B cell (primary cell): ENCODE results near the gene SIM1. TPM values are rescaled to one million over a fixed set of nuclear protein-coding genes. Genes with fewer than 3 reads are reported as not detected.

Experiments
- ATAC-seq: fragments of 200-7000 bp; cut with Tn5 transposase; one replicate; pipeline ENCODE4 v1.10.0; 2021; ENCODE audit warnings: low read depth, mild to moderate bottlenecking, moderate number of reproducible peaks, moderate library complexity
- CTCF ChIA-PET: fragments of 350-600 bp; sonication (Branson Sonifier 250); formaldehyde crosslinking; loops from one replicate; lab custom pipeline; 2021; ENCODE audit warnings: antibody characterized with exemption, inconsistent platforms; lab: Charles Lee
- POLR2A ChIA-PET: fragments of 350-600 bp; sonication (Branson Sonifier 250); formaldehyde crosslinking; loops from one replicate; lab custom pipeline; 2021; ENCODE audit warnings: antibody characterized with exemption; lab: Charles Lee
- DNase-seq: peaks from one replicate; pipeline ENCODE4 v3.0.0; 2013
- H2AFZ ChIP-seq: 2 replicates; pipeline ENCODE4 v1.6.1; 2012; ENCODE audit warnings: mild to moderate bottlenecking, low read depth, low read length; ENCODE audit not compliant: insufficient read depth, poor library complexity, severe bottlenecking
- H3K27ac ChIP-seq, 2 donors: 1 replicate in 1 of 2; 2 replicates in 1 of 2; pipeline ENCODE4 v1.5.1; 2012 to 2013; ENCODE audit warnings: low read length in 2 of 2, mild to moderate bottlenecking in 2 of 2, moderate library complexity in 1 of 2
- H3K27me3 ChIP-seq, 4 experiments: fragments of 200-600 bp in 1 of 4; sonication (generic) in 1 of 4; replicated peaks in 1 of 4; 1 replicate in 2 of 4; 2 replicates in 2 of 4; pipeline versions ENCODE4 v1.6.1 to v1.7.0; 2013 to 2016; ENCODE audit warnings: low read length in 3 of 4, mild to moderate bottlenecking in 2 of 4, mixed read lengths in 1 of 4, moderate library complexity in 1 of 4; ENCODE audit not compliant: insufficient read depth in 4 of 4, control insufficient read depth in 3 of 4; ENCODE audit errors: control extremely low read depth in 1 of 4
- H3K36me3 ChIP-seq, 2 experiments: replicated peaks in 1 of 2; 1 replicate in 1 of 2; 2 replicates in 1 of 2; pipeline versions ENCODE4 v1.6.1 to v1.7.1; 2013; ENCODE audit warnings: low read length in 1 of 2; ENCODE audit not compliant: insufficient read depth in 2 of 2, control insufficient read depth in 1 of 2; ENCODE audit errors: control extremely low read depth in 1 of 2, extremely low read depth in 1 of 2
- H3K4me1 ChIP-seq, 2 donors: fragments of 200-600 bp in 1 of 2; sonication (generic) in 1 of 2; 1 replicate in 1 of 2; 2 replicates in 1 of 2; pipeline versions ENCODE4 v1.5.1 to v1.6.1; 2013 to 2017; ENCODE audit warnings: low read length in 2 of 2; ENCODE audit not compliant: control insufficient read depth in 2 of 2, insufficient read depth in 2 of 2
- H3K4me2 ChIP-seq: replicated peaks from 2 replicates; pipeline ENCODE3; 2012; ENCODE audit warnings: mild to moderate bottlenecking, low read depth, low read length; ENCODE audit not compliant: poor library complexity, severe bottlenecking
- H3K4me3 ChIP-seq, 5 experiments: fragments of 200-600 bp in 1 of 5; sonication (generic) in 1 of 5; 1 replicate in 3 of 5; 2 replicates in 2 of 5; pipeline versions ENCODE4 v1.5.1 to v1.7.0; 2011 to 2016; ENCODE audit warnings: low read length in 4 of 5, mild to moderate bottlenecking in 4 of 5, low read depth in 2 of 5, control low read depth in 1 of 5, moderate library complexity in 1 of 5; ENCODE audit not compliant: insufficient read depth in 1 of 5; ENCODE audit errors: control extremely low read depth in 1 of 5, extremely low read depth in 1 of 5
- H3K79me2 ChIP-seq: fragments of 200-600 bp; sonication (generic); one replicate; pipeline ENCODE4 v1.6.0; 2016; ENCODE audit warnings: low read length; ENCODE audit not compliant: control insufficient read depth, insufficient read depth
- H3K9ac ChIP-seq: fragments of 200-600 bp; sonication (generic); 2 replicates; pipeline ENCODE4 v1.6.1; 2017; ENCODE audit warnings: mild to moderate bottlenecking, low read length, moderate library complexity
- H3K9me3 ChIP-seq, 3 donors: one replicate each; pipeline versions ENCODE4 v1.6.1 to v1.7.1; 2013; ENCODE audit warnings: low read length in 2 of 3; ENCODE audit not compliant: control insufficient read depth in 2 of 3, insufficient read depth in 1 of 3; ENCODE audit errors: control extremely low read depth in 1 of 3
- H4K20me1 ChIP-seq: 2 replicates; pipeline ENCODE4 v1.6.0; 2012; ENCODE audit warnings: mild to moderate bottlenecking, low read length; ENCODE audit not compliant: insufficient read depth, control insufficient read depth, poor library complexity, severe bottlenecking
- H3K27ac Mint-ChIP-seq: one replicate; pipeline ENCODE4 v1.8.0; 2021; ENCODE audit warnings: mixed read lengths
- H3K27me3 Mint-ChIP-seq: one replicate; pipeline ENCODE4 v1.8.0; 2021; ENCODE audit warnings: mixed read lengths
- H3K4me1 Mint-ChIP-seq: one replicate; pipeline ENCODE4 v1.8.0; 2021; ENCODE audit warnings: mixed read lengths
- H3K4me3 Mint-ChIP-seq: one replicate; pipeline ENCODE4 v1.8.0; 2021; ENCODE audit warnings: mixed read lengths
- H3K9me3 Mint-ChIP-seq: one replicate; pipeline ENCODE4 v1.8.0; 2022; ENCODE audit warnings: mixed read lengths; ENCODE audit not compliant: insufficient read depth
- EZH2 ChIP-seq: IDR thresholded peaks from 2 replicates; pipeline ENCODE4 v1.6.1; 2012; ENCODE audit warnings: borderline replicate concordance, low read depth, mild to moderate bottlenecking, moderate library complexity, low read length; ENCODE audit not compliant: insufficient read depth, poor library complexity, severe bottlenecking
- WGBS: methylation state at CpG from one replicate; pipeline ENCODE4 v1.1.5; 2013; ENCODE audit warnings: missing lambda C conversion rate; ENCODE audit not compliant: insufficient coverage; 5-methylcytosine and 5-hydroxymethylcytosine counted together
- intact Hi-C: fragments of 100-400 bp; cut with micrococcal nuclease; formaldehyde crosslinking; loops from one replicate; pipeline ENCODE4 v1.10.0; 2022
- polyA plus RNA-seq: library from polyadenylated mRNA; depleted of rRNA; stranded (reverse); fragments of >200 nt; gene quantifications from 2 replicates; pipeline ENCODE4 v1.2.3, GENCODE V29; 2012
- total RNA-seq, 2 donors: library from RNA; stranded (reverse); fragments of 120-200 nt in 1 of 2; gene quantifications; 1 replicate in 1 of 2; 2 replicates in 1 of 2; pipeline versions ENCODE4 v1.2.3 to v1.2.4, GENCODE V29; 2013 to 2022
- TF ChIP-seq, protein P1 (sequence below): fragments of 200-600 bp; IDR thresholded peaks from one replicate; pipeline ENCODE4 v1.8.0; 2022; ENCODE audit warnings: antibody characterized with exemption, mild to moderate bottlenecking

Gene SIM1
- total and polyA plus RNA-seq, 2 donors (not counting 1 experiment from before 2014, with no cell fraction given), result not detected

DNA sequence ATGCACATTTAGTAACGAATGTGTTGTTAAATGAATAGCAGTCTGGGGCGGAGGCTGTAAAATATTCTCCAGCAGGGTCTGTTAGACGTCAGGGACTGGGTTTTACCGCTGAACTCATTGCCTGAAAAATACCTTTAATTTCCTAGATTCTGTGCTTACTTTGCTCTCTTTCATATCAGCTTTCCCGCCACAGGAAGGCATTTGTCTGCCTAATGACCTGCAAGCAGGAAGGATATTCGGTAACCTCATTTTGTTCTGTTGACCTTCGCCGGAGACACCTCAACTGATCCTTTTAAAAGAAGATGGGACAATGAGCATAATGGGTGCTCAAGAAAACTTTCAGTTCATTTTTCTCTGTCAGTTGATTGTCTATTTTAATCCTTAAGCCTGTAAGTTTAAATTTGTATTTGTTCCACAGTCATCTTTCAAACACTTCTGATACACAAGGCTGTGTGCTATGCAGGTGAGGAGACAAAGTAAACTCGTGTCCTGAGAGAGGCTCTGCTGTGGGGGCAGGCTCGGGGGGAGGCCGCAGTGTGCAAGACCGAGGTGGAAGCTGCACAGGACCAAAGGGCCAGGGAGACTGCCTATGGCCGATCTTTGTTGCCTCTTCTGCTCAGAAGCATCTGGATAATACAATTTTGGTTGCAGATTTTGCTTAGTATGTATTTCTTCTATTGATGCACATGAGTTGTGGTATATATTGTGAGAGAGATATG, 27.4 kb upstream of the SIM1 start:
- ChIA-PET POLR2A (no interaction called here), CTCF (no interaction called here)
- H3K27me3 Mint-ChIP-seq, result peaks cover 37% of the 10 kb centered on the region
- WGBS, result 78% methylated on average over 9 of the region's 13 CpGs
- Histone ChIP-seq H3K27me3 (no peaks in the 10 kb centered on the region), H2AFZ (no peak overlapping the region), H3K4me1 (no peaks in the 10 kb centered on the region), H3K9me3 (peaks cover 0 to 3% (median 0%) of the 10 kb centered on the region in 3 donors), H3K27ac (no peak overlapping the region), H3K79me2 (no peaks in the 10 kb centered on the region), H4K20me1 (no peaks in the 10 kb centered on the region), H3K4me2 (no peak overlapping the region), H3K36me3 (no peaks in the 10 kb centered on the region), H3K9ac (no peak overlapping the region), H3K4me3 (no peak overlapping the region)
- peaks cover 3% of the 10 kb centered on the region for H3K9me3 Mint-ChIP-seq
- H3K4me3 Mint-ChIP-seq, result no peak overlapping the region
- intact Hi-C loops, result no loop called here
- no peak overlapping the region for H3K27ac Mint-ChIP-seq
- DNase-seq, result no peak
- TF ChIP-seq, protein P1, sequence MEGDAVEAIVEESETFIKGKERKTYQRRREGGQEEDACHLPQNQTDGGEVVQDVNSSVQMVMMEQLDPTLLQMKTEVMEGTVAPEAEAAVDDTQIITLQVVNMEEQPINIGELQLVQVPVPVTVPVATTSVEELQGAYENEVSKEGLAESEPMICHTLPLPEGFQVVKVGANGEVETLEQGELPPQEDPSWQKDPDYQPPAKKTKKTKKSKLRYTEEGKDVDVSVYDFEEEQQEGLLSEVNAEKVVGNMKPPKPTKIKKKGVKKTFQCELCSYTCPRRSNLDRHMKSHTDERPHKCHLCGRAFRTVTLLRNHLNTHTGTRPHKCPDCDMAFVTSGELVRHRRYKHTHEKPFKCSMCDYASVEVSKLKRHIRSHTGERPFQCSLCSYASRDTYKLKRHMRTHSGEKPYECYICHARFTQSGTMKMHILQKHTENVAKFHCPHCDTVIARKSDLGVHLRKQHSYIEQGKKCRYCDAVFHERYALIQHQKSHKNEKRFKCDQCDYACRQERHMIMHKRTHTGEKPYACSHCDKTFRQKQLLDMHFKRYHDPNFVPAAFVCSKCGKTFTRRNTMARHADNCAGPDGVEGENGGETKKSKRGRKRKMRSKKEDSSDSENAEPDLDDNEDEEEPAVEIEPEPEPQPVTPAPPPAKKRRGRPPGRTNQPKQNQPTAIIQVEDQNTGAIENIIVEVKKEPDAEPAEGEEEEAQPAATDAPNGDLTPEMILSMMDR, result no peak
- TF ChIP-seq EZH2, result no peak
- ATAC-seq, result no peak
- no peaks in the 10 kb centered on the region for H3K4me1 Mint-ChIP-seq

DNA sequence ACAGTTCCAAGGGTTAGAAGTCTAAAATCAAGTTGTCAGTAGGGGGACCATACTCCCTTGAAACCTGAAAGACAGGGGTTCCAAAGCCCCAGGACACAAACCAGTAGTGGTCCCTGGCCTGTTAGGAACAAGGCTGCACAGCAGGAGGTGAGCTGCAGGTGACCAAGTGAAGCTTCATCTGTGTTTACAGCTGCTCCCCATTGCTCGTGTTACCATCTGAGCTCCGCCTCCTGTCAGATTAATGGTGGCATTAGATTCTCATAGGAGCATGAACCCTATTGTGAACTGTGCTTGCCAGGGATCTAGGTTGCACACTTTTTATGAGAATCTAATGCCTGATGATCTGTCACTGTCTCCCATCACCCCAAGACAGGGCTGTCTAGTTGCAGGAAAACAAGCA, 25.3 kb upstream of the SIM1 start:
- ATAC-seq (no peak), DNase-seq (no peak)
- Histone ChIP-seq H3K4me2 (no peak overlapping the region), H3K9ac (no peak overlapping the region), H3K27ac (no peak overlapping the region), H3K9me3 (peaks cover 0 to 3% (median 0%) of the 10 kb centered on the region in 3 donors), H3K27me3 (no peaks in the 10 kb centered on the region), H3K4me1 (no peaks in the 10 kb centered on the region), H3K36me3 (no peaks in the 10 kb centered on the region), H3K79me2 (no peaks in the 10 kb centered on the region), H3K4me3 (no peak overlapping the region), H2AFZ (no peak overlapping the region), H4K20me1 (no peaks in the 10 kb centered on the region)
- peaks cover 38% of the 10 kb centered on the region for H3K27me3 Mint-ChIP-seq
- intact Hi-C loops, result no loop called here
- 86% methylated on average over 2 of the region's 2 CpGs for WGBS
- H3K4me3 Mint-ChIP-seq, result no peak overlapping the region
- ChIA-PET POLR2A (no interaction called here), CTCF (no interaction called here)
- no peaks in the 10 kb centered on the region for H3K9me3 Mint-ChIP-seq
- no peak overlapping the region for H3K27ac Mint-ChIP-seq
- TF ChIP-seq EZH2, result no peak
- TF ChIP-seq, protein P1, result no peak
- H3K4me1 Mint-ChIP-seq, result no peaks in the 10 kb centered on the region
